WERI-Rb-1 (cell line): ENCODE data around the gene GARIN5A.

Source experiments
- DNase-seq: peaks from one replicate; pipeline ENCODE4 v3.0.0-alpha.2; 2020
- H3K27ac ChIP-seq: fragments of 250-450 bp; sonication (Bioruptor Pico); 2 replicates; pipeline ENCODE4 v1.5.1; 2020; ENCODE audit warnings: mild to moderate bottlenecking, moderate library complexity
- H3K27me3 ChIP-seq: fragments of 250-450 bp; sonication (Bioruptor Pico); 2 replicates; pipeline ENCODE4 v1.5.1; 2021; ENCODE audit warnings: mild to moderate bottlenecking, low read depth, moderate library complexity; ENCODE audit not compliant: insufficient read depth, severe bottlenecking
- H3K36me3 ChIP-seq: fragments of 250-450 bp; sonication (Bioruptor Pico); 2 replicates; pipeline ENCODE4 v1.5.1; 2020; ENCODE audit warnings: mild to moderate bottlenecking, moderate library complexity
- H3K4me3 ChIP-seq: 2 replicates; pipeline ENCODE4 v1.5.1; 2011; ENCODE audit warnings: low read depth, mild to moderate bottlenecking, control low read depth, low read length
- H3K9me3 ChIP-seq: fragments of 250-450 bp; sonication (Bioruptor Pico); 2 replicates; pipeline ENCODE4 v1.5.1; 2021; ENCODE audit warnings: mild to moderate bottlenecking, moderate library complexity; ENCODE audit not compliant: severe bottlenecking
- CTCF ChIP-seq: IDR thresholded peaks from 2 replicates; pipeline ENCODE4 v1.5.1; 2011; ENCODE audit warnings: low read depth, mild to moderate bottlenecking, control low read depth, inconsistent platforms, low read length

Gene GARIN5A

GRCh38 chr19:50481351-50482149, 4.9 kb upstream of the GARIN5A start:
- TF ChIP-seq CTCF: no peak
- DNase-seq: no peak
- Histone ChIP-seq H3K36me3 (peaks cover 5% of the 10 kb centered on the region; the same call in 1 of the 2 replicates), H3K4me3 (no peak overlapping the region), H3K27me3 (no peaks in the 10 kb centered on the region), H3K9me3 (peaks cover 5% of the 10 kb centered on the region), H3K27ac (no peak overlapping the region)

GRCh38 chr19:50480281-50481111, 3.8 kb upstream of the GARIN5A start:
- no peak for TF ChIP-seq CTCF
- no peak overlapping the region for H3K27ac ChIP-seq
- DNase-seq: no peak
- no peaks in the 10 kb centered on the region for H3K9me3 ChIP-seq
- H3K4me3 ChIP-seq: no peak overlapping the region
- H3K27me3 ChIP-seq: no peaks in the 10 kb centered on the region
- H3K36me3 ChIP-seq: no peaks in the 10 kb centered on the region

GRCh38 chr19:50479761-50480251, 3.2 kb upstream of the GARIN5A start:
- TF ChIP-seq CTCF: no peak
- Histone ChIP-seq H3K9me3 (no peaks in the 10 kb centered on the region), H3K27me3 (no peaks in the 10 kb centered on the region), H3K27ac (no peak overlapping the region), H3K4me3 (no peak overlapping the region), H3K36me3 (no peaks in the 10 kb centered on the region)
- no peak for DNase-seq

- H3K27ac ChIP-seq: no peak overlapping the region
- no peak overlapping the region for H3K4me3 ChIP-seq
- no peaks in the 10 kb centered on the region for H3K36me3 ChIP-seq
- TF ChIP-seq CTCF: peak; percentile 99
- DNase-seq: peak; percentile 89
- no peaks in the 10 kb centered on the region for H3K27me3 ChIP-seq
- H3K9me3 ChIP-seq: no peaks in the 10 kb centered on the region
Observed at GRCh38 chr19:50478901-50479715, 2.5 kb upstream of the GARIN5A start.

GRCh38 chr19:50477751-50478515, 1.3 kb upstream of the GARIN5A start:
- Histone ChIP-seq H3K36me3 (no peaks in the 10 kb centered on the region), H3K27ac (no peak overlapping the region), H3K27me3 (no peaks in the 10 kb centered on the region), H3K4me3 (no peak overlapping the region), H3K9me3 (no peaks in the 10 kb centered on the region)
- TF ChIP-seq CTCF: no peak
- DNase-seq: no peak
